ENCODE results near the gene TMEM144.

TMEM144 gene

DNA sequence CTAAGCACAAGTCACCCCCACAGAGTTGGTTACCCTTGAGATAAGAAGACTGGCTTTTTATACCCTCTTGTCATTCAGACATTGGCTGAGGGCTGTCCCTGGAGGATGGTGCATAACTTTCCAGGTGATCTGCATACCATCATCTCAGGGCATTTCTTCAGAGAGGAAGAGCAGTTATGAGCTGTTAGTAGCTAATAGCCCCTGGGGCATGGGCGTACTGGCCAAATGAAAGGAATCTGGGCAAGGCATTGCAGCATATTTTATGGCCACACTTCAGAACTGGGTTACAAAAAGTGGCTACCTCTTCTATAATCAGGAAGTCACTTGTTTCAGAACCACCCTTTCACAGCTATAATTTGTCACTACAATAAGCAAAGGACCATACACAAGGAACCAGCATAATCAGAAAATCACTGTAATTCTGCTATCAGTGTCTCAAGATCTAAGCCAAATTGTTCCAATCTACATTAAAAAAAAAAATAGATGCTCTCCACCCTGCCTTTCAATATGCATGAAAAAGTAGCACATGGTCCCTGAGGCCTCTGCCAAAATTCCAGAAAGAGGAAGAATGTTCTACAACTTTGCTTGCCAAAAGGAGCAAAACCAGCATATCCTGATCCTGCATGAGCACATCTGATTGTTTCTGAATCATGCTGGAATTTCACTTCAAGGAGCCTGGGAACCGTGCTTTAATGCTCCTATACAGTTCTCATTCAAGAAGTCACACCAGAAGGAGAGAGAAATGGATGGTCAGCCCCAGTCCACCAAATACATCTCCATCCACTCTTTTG is 92.0 kb downstream of the TMEM144 start:
- no peak for DNase-seq

DNA sequence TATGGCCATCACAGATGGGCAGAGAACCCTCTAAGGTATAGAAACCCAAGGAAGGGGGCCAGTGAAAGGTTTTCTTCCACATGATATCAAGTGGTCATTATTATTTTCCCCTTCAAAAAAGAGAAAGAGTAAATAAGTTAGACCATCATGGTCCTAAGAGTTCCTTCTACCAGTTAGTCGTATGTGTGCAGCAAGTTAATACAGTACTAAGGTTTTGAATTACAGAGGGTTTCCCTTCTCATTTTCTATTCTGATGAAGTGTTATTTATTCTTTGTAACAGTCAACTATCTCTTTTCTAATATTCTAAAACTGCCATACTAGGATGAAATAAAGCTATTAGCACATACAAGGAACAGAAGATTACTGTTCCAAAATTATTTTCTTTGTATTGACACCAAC is 94.4 kb downstream of the TMEM144 start:
- no peak for DNase-seq
